Endothelial cell of umbilical vein (primary cell): ENCODE results near the gene RAC3.

Experiments used
- EZH2 ChIP-seq: IDR thresholded peaks from 2 replicates; pipeline ENCODE4 v1.6.1; 2012; ENCODE audit warnings: borderline replicate concordance, low read depth, mild to moderate bottlenecking, moderate library complexity, low read length, inconsistent platforms; ENCODE audit not compliant: severe bottlenecking
- FOS ChIP-seq: IDR thresholded peaks from 2 replicates; pipeline ENCODE4 v1.6.1; 2011; ENCODE audit warnings: mild to moderate bottlenecking, low read length, moderate library complexity, borderline replicate concordance; ENCODE audit not compliant: insufficient read depth
- MAX ChIP-seq: IDR thresholded peaks from 2 replicates; pipeline ENCODE4 v1.6.1; 2011; ENCODE audit not compliant: insufficient read depth, insufficient read length
- POLR2A ChIP-seq: IDR thresholded peaks from 2 replicates; pipeline ENCODE4 v1.6.1; 2012; ENCODE audit warnings: low read depth, mild to moderate bottlenecking, control low read depth, low read length
- POLR2AphosphoS5 ChIP-seq: IDR thresholded peaks from 2 replicates; pipeline ENCODE4 v1.6.1; 2012; ENCODE audit warnings: low read depth, mild to moderate bottlenecking, control low read depth, low read length, moderate library complexity; ENCODE audit not compliant: insufficient read depth
- TF ChIP-seq, protein P1 (sequence below), 2 donors: IDR thresholded peaks; 1 replicate in 1 of 2; 2 replicates in 1 of 2; pipeline ENCODE4 v1.5.1; 2011; ENCODE audit warnings: low read length in 2 of 2, mild to moderate bottlenecking in 2 of 2, moderate library complexity in 2 of 2, control low read depth in 1 of 2, inconsistent platforms in 1 of 2, low read depth in 1 of 2; ENCODE audit not compliant: insufficient read depth in 1 of 2; ENCODE audit errors: extremely low read depth in 1 of 2

GRCh38 chr17:82049521-82049971 lies 18.1 kb downstream of the RAC3 start:
- TF ChIP-seq POLR2A = no peak
- TF ChIP-seq, protein P1, sequence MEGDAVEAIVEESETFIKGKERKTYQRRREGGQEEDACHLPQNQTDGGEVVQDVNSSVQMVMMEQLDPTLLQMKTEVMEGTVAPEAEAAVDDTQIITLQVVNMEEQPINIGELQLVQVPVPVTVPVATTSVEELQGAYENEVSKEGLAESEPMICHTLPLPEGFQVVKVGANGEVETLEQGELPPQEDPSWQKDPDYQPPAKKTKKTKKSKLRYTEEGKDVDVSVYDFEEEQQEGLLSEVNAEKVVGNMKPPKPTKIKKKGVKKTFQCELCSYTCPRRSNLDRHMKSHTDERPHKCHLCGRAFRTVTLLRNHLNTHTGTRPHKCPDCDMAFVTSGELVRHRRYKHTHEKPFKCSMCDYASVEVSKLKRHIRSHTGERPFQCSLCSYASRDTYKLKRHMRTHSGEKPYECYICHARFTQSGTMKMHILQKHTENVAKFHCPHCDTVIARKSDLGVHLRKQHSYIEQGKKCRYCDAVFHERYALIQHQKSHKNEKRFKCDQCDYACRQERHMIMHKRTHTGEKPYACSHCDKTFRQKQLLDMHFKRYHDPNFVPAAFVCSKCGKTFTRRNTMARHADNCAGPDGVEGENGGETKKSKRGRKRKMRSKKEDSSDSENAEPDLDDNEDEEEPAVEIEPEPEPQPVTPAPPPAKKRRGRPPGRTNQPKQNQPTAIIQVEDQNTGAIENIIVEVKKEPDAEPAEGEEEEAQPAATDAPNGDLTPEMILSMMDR (IDR thresholded peaks at IDR 0.05; ENCODE audit: extremely low read depth in 1 of 2, insufficient read depth in 1 of 2, low read depth in 1 of 2, low read length in 2 of 2) = no peak
- TF ChIP-seq EZH2 = no peak
- no peak for TF ChIP-seq POLR2AphosphoS5
- TF ChIP-seq FOS = no peak
- no peak for TF ChIP-seq MAX
